ENCODE measurements around the gene PLXNB3.

GRCh38 chrX:153732401-153732800, 31.6 kb upstream of the PLXNB3 start:
- TF ChIP-seq POLR2A (IDR thresholded peaks at IDR 0.05) (no peak), CTCF (IDR thresholded peaks at IDR 0.05) (no peak)

All from vagina (tissue), 2 donors.